ENCODE data around the gene SULF2. TPM values are rescaled to one million over a fixed set of nuclear protein-coding genes. Genes with fewer than 3 reads are reported as not detected.

SULF2 gene
- total and polyA plus RNA-seq, 2 of the 13 experiments (the other 11 are each of a cell fraction or from before 2014, with no cell fraction given): 7.2 to 50.9 TPM

DNA sequence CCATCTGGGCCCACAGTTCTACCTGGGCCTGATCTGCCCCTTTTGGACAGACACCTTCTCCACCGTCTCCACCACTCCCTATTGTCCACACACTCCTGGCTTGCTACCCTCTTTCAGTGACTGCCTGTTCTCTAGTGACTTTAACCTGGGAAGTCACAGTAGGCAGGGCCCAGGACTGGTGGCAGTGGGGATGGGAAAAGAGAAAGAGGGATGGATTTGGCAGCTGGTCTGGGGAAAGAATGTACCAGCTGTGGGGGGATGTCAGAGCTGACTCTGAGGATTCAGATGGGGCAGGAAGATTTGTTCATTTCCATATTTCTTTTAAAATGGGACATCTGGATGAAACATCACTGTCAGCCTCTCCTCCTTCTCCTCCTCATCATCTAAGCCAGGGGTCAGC is 85.5 kb downstream of the SULF2 start:
- 86% methylated on average over 1 of the region's 1 CpG for WGBS (ENCODE audit: low lambda C conversion rate)
- intact Hi-C loops (cut with micrococcal nuclease; ENCODE audit: unreplicated experiment) (no loop called here), in situ Hi-C loops (cut with HindIII; ENCODE audit: extremely low pct_ligation_motif_present, low pct_unique_long_range_greater_than_20kb) (no loop called here)
- POLR2A ChIA-PET: no interaction called here
- H4K20me1 ChIP-seq (ENCODE audit: insufficient read depth, low read length): no peaks in the 10 kb centered on the region
- CTCF ChIA-PET (ENCODE audit: low intra/inter-chr PET ratio, low total read pairs): no interaction called here
- DNase-seq (ENCODE audit: low spot score) (no peak), ATAC-seq (no peak), FAIRE-seq (no peak)
- BruUV-seq (replicated peaks): no TSS peak
- H3K27ac ChIP-seq (ENCODE audit: extremely low read length, insufficient read depth, low read length): no peak overlapping the region
- H3K4me2 ChIP-seq (ENCODE audit: low read depth, low read length): no peak overlapping the region
- H3K4me3 ChIP-seq (replicated peaks in 1 of 3; ENCODE audit: insufficient read depth in 1 of 3, low read depth in 2 of 3, low read length in 3 of 3): no peak overlapping the region
- H3K27me3 ChIP-seq (ENCODE audit: control insufficient read depth in 1 of 2, insufficient read depth in 2 of 2, low read length in 2 of 2): no peaks in the 10 kb centered on the region
- no peaks in the 10 kb centered on the region for H3K79me2 ChIP-seq (ENCODE audit: insufficient read depth, low read length)
- H3K9ac ChIP-seq (ENCODE audit: insufficient read depth, low read depth, low read length): no peak overlapping the region
- TF ChIP-seq, protein P1, sequence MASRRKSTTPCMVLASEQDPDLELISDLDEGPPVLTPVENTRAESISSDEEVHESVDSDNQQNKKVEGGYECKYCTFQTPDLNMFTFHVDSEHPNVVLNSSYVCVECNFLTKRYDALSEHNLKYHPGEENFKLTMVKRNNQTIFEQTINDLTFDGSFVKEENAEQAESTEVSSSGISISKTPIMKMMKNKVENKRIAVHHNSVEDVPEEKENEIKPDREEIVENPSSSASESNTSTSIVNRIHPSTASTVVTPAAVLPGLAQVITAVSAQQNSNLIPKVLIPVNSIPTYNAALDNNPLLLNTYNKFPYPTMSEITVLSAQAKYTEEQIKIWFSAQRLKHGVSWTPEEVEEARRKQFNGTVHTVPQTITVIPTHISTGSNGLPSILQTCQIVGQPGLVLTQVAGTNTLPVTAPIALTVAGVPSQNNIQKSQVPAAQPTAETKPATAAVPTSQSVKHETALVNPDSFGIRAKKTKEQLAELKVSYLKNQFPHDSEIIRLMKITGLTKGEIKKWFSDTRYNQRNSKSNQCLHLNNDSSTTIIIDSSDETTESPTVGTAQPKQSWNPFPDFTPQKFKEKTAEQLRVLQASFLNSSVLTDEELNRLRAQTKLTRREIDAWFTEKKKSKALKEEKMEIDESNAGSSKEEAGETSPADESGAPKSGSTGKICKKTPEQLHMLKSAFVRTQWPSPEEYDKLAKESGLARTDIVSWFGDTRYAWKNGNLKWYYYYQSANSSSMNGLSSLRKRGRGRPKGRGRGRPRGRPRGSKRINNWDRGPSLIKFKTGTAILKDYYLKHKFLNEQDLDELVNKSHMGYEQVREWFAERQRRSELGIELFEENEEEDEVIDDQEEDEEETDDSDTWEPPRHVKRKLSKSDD (CRISPR knock-in tag; IDR thresholded peaks at IDR 0.05; ENCODE audit: low read depth): no peak
- no peak for TF ChIP-seq ZNF773 (CRISPR knock-in tag; IDR thresholded peaks at IDR 0.05; ENCODE audit: borderline replicate concordance)
- TF ChIP-seq ZSCAN9 (CRISPR knock-in tag; IDR thresholded peaks at IDR 0.05; ENCODE audit: borderline replicate concordance): no peak
- TF ChIP-seq MED1 (CRISPR knock-in tag; IDR thresholded peaks at IDR 0.05): no peak
- no peak for TF ChIP-seq ZNF788 (CRISPR knock-in tag; IDR thresholded peaks at IDR 0.05; ENCODE audit: borderline replicate concordance)
- TF ChIP-seq, protein P2, sequence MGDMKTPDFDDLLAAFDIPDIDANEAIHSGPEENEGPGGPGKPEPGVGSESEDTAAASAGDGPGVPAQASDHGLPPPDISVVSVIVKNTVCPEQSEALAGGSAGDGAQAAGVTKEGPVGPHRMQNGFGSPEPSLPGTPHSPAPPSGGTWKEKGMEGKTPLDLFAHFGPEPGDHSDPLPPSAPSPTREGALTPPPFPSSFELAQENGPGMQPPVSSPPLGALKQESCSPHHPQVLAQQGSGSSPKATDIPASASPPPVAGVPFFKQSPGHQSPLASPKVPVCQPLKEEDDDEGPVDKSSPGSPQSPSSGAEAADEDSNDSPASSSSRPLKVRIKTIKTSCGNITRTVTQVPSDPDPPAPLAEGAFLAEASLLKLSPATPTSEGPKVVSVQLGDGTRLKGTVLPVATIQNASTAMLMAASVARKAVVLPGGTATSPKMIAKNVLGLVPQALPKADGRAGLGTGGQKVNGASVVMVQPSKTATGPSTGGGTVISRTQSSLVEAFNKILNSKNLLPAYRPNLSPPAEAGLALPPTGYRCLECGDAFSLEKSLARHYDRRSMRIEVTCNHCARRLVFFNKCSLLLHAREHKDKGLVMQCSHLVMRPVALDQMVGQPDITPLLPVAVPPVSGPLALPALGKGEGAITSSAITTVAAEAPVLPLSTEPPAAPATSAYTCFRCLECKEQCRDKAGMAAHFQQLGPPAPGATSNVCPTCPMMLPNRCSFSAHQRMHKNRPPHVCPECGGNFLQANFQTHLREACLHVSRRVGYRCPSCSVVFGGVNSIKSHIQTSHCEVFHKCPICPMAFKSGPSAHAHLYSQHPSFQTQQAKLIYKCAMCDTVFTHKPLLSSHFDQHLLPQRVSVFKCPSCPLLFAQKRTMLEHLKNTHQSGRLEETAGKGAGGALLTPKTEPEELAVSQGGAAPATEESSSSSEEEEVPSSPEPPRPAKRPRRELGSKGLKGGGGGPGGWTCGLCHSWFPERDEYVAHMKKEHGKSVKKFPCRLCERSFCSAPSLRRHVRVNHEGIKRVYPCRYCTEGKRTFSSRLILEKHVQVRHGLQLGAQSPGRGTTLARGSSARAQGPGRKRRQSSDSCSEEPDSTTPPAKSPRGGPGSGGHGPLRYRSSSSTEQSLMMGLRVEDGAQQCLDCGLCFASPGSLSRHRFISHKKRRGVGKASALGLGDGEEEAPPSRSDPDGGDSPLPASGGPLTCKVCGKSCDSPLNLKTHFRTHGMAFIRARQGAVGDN (CRISPR knock-in tag; IDR thresholded peaks at IDR 0.05): no peak
- TF ChIP-seq, protein P3, sequence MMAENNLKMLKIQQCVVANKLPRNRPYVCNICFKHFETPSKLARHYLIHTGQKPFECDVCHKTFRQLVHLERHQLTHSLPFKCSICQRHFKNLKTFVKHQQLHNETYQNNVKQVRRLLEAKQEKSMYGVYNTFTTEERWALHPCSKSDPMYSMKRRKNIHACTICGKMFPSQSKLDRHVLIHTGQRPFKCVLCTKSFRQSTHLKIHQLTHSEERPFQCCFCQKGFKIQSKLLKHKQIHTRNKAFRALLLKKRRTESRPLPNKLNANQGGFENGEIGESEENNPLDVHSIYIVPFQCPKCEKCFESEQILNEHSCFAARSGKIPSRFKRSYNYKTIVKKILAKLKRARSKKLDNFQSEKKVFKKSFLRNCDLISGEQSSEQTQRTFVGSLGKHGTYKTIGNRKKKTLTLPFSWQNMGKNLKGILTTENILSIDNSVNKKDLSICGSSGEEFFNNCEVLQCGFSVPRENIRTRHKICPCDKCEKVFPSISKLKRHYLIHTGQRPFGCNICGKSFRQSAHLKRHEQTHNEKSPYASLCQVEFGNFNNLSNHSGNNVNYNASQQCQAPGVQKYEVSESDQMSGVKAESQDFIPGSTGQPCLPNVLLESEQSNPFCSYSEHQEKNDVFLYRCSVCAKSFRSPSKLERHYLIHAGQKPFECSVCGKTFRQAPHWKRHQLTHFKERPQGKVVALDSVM (CRISPR knock-in tag; IDR thresholded peaks at IDR 0.05): no peak
- no peak for TF ChIP-seq SSRP1 (CRISPR knock-in tag; IDR thresholded peaks at IDR 0.05)
- TF ChIP-seq KMT2B (CRISPR knock-in tag; IDR thresholded peaks at IDR 0.05): no peak
- no peaks in the 10 kb centered on the region for H3K9me3 ChIP-seq (ENCODE audit: low read length)
- H2AFZ ChIP-seq (ENCODE audit: low read length): no peak overlapping the region
- H3K36me3 ChIP-seq (replicated peaks in 1 of 2; ENCODE audit: control insufficient read depth in 1 of 2, insufficient read depth in 2 of 2, low read length in 2 of 2): peaks cover 0 to 4% of the 10 kb centered on the region in 2 experiments; a peak in 2 of 5 replicates
- H3K4me1 ChIP-seq (ENCODE audit: insufficient read depth, low read length): no peaks in the 10 kb centered on the region

Measured in HepG2 (cell line).